GM06990 (cell line): ENCODE measurements around the gene NPAS3.

ENCODE experiments used
- DNase-seq: peaks from one replicate; pipeline ENCODE4 v3.0.0-alpha.2; 2011; ENCODE audit not compliant: insufficient read length; ENCODE audit errors: extremely low read depth
- H3K27me3 ChIP-seq: replicated peaks from 2 replicates; pipeline ENCODE4 v1.6.0; 2011; ENCODE audit warnings: low read length; ENCODE audit not compliant: control insufficient read depth, insufficient read depth
- H3K36me3 ChIP-seq: 2 replicates; pipeline ENCODE4 v1.5.1; 2011; ENCODE audit warnings: low read length; ENCODE audit not compliant: control insufficient read depth, insufficient read depth
- H3K4me3 ChIP-seq: replicated peaks from 2 replicates; pipeline ENCODE4 v1.5.1; 2011; ENCODE audit warnings: low read depth, mild to moderate bottlenecking, control low read depth, low read length
- TF ChIP-seq, protein P1 (sequence below): IDR thresholded peaks from 2 replicates; pipeline ENCODE4 v1.5.1; 2011; ENCODE audit warnings: low read length, control low read depth, mild to moderate bottlenecking, inconsistent platforms; ENCODE audit not compliant: insufficient read depth, poor library complexity, severe bottlenecking

NPAS3 gene

DNA sequence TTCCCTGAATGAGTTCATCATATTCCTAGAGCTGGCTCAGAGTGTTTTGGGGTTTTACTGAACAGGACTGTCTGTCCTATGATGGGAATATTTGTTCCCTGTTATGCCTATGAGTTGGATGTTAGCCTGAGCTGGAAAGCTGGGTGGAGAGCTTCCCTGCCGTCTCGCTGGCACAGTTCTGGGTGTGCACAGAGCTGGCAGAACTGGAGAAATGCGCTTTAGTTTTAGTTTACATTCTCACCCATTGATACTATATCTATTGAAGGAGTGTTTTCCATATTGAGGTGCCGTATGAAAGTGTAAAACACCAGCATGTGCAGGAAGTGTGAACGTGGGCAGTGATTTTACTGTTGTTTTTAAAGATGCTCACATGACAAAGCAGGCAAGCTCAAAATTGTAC, 549.9 kb downstream of the NPAS3 start:
- TF ChIP-seq, protein P1, sequence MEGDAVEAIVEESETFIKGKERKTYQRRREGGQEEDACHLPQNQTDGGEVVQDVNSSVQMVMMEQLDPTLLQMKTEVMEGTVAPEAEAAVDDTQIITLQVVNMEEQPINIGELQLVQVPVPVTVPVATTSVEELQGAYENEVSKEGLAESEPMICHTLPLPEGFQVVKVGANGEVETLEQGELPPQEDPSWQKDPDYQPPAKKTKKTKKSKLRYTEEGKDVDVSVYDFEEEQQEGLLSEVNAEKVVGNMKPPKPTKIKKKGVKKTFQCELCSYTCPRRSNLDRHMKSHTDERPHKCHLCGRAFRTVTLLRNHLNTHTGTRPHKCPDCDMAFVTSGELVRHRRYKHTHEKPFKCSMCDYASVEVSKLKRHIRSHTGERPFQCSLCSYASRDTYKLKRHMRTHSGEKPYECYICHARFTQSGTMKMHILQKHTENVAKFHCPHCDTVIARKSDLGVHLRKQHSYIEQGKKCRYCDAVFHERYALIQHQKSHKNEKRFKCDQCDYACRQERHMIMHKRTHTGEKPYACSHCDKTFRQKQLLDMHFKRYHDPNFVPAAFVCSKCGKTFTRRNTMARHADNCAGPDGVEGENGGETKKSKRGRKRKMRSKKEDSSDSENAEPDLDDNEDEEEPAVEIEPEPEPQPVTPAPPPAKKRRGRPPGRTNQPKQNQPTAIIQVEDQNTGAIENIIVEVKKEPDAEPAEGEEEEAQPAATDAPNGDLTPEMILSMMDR = no peak
- H3K36me3 ChIP-seq = no peaks in the 10 kb centered on the region
- H3K4me3 ChIP-seq = no peak overlapping the region
- no peak for DNase-seq
- no peaks in the 10 kb centered on the region; the same call in 1 of the 2 replicates for H3K27me3 ChIP-seq

DNA sequence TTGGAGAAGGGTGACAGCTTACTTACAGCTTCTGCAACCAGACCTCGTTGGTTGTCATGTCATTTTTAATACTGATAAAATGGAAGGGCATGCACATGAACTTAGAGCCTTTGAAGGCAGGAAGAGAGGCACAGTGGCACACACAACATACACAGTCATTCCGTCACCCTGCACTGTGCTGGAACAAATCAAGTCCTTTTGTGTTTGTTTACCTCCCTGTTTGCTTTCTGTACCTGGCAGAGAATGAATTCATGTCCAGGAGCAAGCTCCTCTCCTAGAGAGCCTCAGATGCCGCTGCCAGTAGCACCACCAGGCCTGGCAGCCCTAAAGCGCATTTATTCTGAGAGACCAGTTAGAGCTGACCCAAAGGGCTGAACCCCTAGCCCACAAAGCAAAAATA, 551.9 kb downstream of the NPAS3 start:
- TF ChIP-seq, protein P1 = no peak
- no peak overlapping the region for H3K4me3 ChIP-seq
- no peak for DNase-seq
- H3K27me3 ChIP-seq = no peaks in the 10 kb centered on the region
- H3K36me3 ChIP-seq = no peaks in the 10 kb centered on the region

DNA sequence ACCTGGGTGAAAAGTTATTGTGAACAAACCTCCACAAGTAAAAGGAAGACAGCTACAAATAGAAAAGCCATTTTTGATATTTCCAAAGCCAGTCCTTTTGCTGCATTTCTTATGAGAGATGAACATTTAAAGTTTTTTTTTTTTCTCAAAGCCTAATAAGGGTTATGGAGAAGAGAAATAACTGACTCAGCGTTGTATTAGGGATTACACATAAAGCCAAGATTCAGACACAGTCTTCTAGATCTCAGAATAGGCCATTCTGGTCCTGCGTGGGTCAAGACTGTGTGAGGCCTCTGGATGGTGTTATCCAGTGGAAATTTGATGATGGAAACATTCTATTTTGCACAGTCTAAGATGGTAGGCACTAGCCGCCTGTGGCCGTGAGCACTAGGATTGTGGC, 552.4 kb downstream of the NPAS3 start:
- H3K36me3 ChIP-seq = no peaks in the 10 kb centered on the region
- no peak overlapping the region for H3K4me3 ChIP-seq
- no peaks in the 10 kb centered on the region for H3K27me3 ChIP-seq
- TF ChIP-seq, protein P1 = no peak
- DNase-seq = no peak

DNA sequence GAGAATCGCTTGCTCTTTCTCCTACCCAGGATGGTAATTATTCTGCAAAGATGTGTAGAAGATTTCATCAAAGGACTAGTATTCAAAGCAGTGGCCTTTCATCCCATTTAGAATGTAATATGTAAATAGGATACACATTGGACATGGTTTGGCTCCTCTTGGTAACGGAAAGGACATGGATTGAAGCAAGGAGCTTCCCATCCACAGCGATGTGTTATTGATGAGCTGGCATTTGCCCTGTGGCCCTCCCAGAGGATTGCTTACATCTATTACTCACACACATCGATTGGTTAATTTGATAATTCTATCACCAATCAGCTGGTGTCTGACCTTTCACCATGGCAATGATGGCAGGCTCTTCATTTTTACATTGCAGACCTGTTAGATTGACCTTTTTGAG, 553.8 kb downstream of the NPAS3 start:
- Histone ChIP-seq H3K36me3 (no peaks in the 10 kb centered on the region), H3K27me3 (no peaks in the 10 kb centered on the region), H3K4me3 (no peak overlapping the region)
- TF ChIP-seq, protein P1 = no peak
- DNase-seq = no peak

DNA sequence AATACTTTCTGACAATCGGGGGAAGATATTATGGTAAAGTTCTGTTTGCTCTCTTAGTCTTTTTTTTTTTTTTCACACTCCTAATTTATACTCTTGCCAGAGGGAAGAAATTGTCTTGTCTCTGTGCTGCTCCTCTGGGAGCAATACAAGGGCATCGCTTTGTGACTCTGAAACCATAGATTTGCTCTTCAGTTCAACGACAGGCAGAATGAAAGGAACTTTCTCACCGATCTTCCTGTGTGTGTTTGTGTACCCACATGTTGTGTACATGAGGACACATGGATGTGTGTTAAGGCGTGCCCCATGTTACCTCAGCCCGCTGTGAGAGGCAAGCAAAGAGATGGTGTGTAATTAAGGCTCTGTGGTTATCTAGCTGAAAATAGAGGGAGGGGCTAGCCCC, 554.6 kb downstream of the NPAS3 start:
- H3K27me3 ChIP-seq = no peaks in the 10 kb centered on the region
- TF ChIP-seq, protein P1 = no peak
- H3K36me3 ChIP-seq = no peaks in the 10 kb centered on the region
- H3K4me3 ChIP-seq = no peak overlapping the region
- DNase-seq = no peak

DNA sequence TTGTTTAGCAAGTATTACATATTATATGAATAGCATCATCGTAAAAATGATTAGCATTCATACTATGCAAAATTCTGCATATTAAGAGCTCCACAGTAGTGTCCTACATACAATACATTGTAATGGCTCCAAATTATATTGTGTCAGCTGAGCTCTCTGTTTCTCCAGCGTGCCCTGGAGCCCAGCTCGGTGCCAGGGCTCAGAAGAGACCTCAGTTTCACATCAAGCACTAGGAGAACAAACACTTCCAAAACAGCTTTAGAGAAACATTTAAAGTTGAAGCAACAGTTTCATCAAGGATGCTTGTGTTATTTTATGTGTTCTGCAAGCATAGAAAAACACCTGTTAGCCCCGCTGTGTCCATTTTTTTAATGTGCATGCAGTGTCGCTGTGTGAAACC, 555.3 kb downstream of the NPAS3 start:
- no peak overlapping the region for H3K4me3 ChIP-seq
- no peaks in the 10 kb centered on the region for H3K27me3 ChIP-seq
- no peaks in the 10 kb centered on the region for H3K36me3 ChIP-seq
- TF ChIP-seq, protein P1 = no peak
- DNase-seq = no peak
